K562 (cell line): Measurements from ENCODE around the gene HACD1. TPM values are rescaled to one million over a fixed set of nuclear protein-coding genes. Genes with fewer than 3 reads are reported as not detected.
A peak's percentile ranks its signal among the peaks of the same experiment; 100 is the strongest.

Experiments used
- ARID4B ChIP-seq: sonication (generic); formaldehyde crosslinking; IDR thresholded peaks from 2 replicates; pipeline ENCODE4 v1.8.0; 2022; ENCODE audit warnings: mild to moderate bottlenecking, missing genetic modification reagents
- FOXP4 ChIP-seq: sonication (generic); formaldehyde crosslinking; IDR thresholded peaks from 2 replicates; pipeline ENCODE4 v1.8.0; 2022; ENCODE audit warnings: mild to moderate bottlenecking, missing genetic modification reagents, borderline replicate concordance
- IFI16 ChIP-seq: fragments of 250-450 bp; sonication (Bioruptor Pico); IDR thresholded peaks from 2 replicates; pipeline ENCODE4 v2.1.2; 2022; ENCODE audit warnings: mild to moderate bottlenecking, inconsistent platforms
- JUNB ChIP-seq: fragments of 450-650 bp; formaldehyde crosslinking; conservative IDR thresholded peaks from 2 replicates; pipeline ENCODE4 v1.4.0; 2020; ENCODE audit warnings: mild to moderate bottlenecking
- KAT2B ChIP-seq: IDR thresholded peaks from one replicate; pipeline ENCODE4 v1.6.1; 2012; ENCODE audit warnings: low read depth, mild to moderate bottlenecking, control low read depth, inconsistent platforms, low read length, moderate library complexity
- LEF1 ChIP-seq: fragments of 450-650 bp; IDR thresholded peaks from 2 replicates; pipeline ENCODE4 v1.6.1; 2016; ENCODE audit warnings: mild to moderate bottlenecking
- MYBL2 ChIP-seq, 2 experiments: fragments of 450-650 bp in 1 of 2; sonication (generic) in 1 of 2; formaldehyde crosslinking in 1 of 2; IDR thresholded peaks; 2 replicates each; pipeline versions ENCODE4 v1.6.1 to v1.8.1; 2017 to 2022; ENCODE audit warnings: borderline replicate concordance in 1 of 2, inconsistent platforms in 1 of 2, low read depth in 1 of 2, mild to moderate bottlenecking in 1 of 2, missing genetic modification reagents in 1 of 2, moderate library complexity in 1 of 2
- POLR2G ChIP-seq: fragments of 200-400 bp; formaldehyde crosslinking; IDR thresholded peaks from 2 replicates; pipeline ENCODE4 v1.6.1; 2017; ENCODE audit warnings: low read depth, mild to moderate bottlenecking, antibody characterized with exemption, low read length, moderate library complexity
- USF2 ChIP-seq: sonication (generic); formaldehyde crosslinking; IDR thresholded peaks from 2 replicates; pipeline ENCODE4 v1.5.0; 2020; ENCODE audit warnings: missing genetic modification reagents
- ZNF384 ChIP-seq: IDR thresholded peaks from 2 replicates; pipeline ENCODE4 v1.6.1; 2012; ENCODE audit warnings: low read depth, low read length, improper control_type of control experiment
- ZNF407 ChIP-seq: fragments of 450-650 bp; IDR thresholded peaks from 2 replicates; pipeline ENCODE4 v1.6.1; 2016; ENCODE audit warnings: low read depth
- ZNF583 ChIP-seq: fragments of 250-450 bp; sonication (Bioruptor Pico); IDR thresholded peaks from 2 replicates; pipeline ENCODE4 v1.4.0; 2020
- polyA plus RNA-seq, 8 experiments: library from polyadenylated mRNA; depleted of rRNA in 4 of 8; stranded (reverse) in 5 of 8; unstranded in 3 of 8; fragments of >200 nt; fragmentation: Nextera tagmentation in 2 of 8; fragmentation: Illumina TruSeq in 1 of 8; extraction: Ambion mirVana in 2 of 8; extraction: Trizol in 1 of 8; gene quantifications; 2 replicates each; pipeline versions ENCODE4 v1.2.1 to v1.2.3, GENCODE V29; 2011 to 2014; ENCODE audit warnings: inconsistent platforms in 1 of 8, missing spikeins in 1 of 8
- total RNA-seq, 7 experiments: library from RNA; depleted of rRNA in 6 of 7; stranded (reverse); fragments of >200 nt in 6 of 7; fragmentation: Illumina TruSeq in 2 of 7; extraction: Trizol in 2 of 7; gene quantifications; 2 replicates each; pipeline versions ENCODE4 v1.2.1 to v1.2.3, GENCODE V29; 2011 to 2021; ENCODE audit warnings: low replicate concordance in 1 of 7

The HACD1 gene
- total and polyA plus RNA-seq, 9 of the 15 experiments (the other 6 are each of a cell fraction or from before 2014, with no cell fraction given), result 0.99 to 4.5 (median 2.4) TPM

GRCh38 chr10:17578603-17579002 is 38.6 kb downstream of the HACD1 start (continued):
- TF ChIP-seq ZNF407, result no peak
- peak; percentile 22; the same call in 1 of the 2 replicates for TF ChIP-seq MYBL2 (IDR thresholded peaks at IDR 0.05; ENCODE audit: low read depth)
- TF ChIP-seq MYBL2 (CRISPR knock-in tag; IDR thresholded peaks at IDR 0.05; ENCODE audit: borderline replicate concordance), result no peak
- no peak for TF ChIP-seq ZNF384
- TF ChIP-seq LEF1, result peak; percentile 65
- TF ChIP-seq USF2, result no peak
- TF ChIP-seq ARID4B (CRISPR knock-in tag), result no peak
- no peak for TF ChIP-seq IFI16 (CRISPR knock-in tag)
- no peak for TF ChIP-seq JUNB (CRISPR knock-in tag)
- TF ChIP-seq KAT2B, result no peak
- no peak for TF ChIP-seq POLR2G
- no peak for TF ChIP-seq FOXP4 (CRISPR knock-in tag)
- TF ChIP-seq ZNF583 (CRISPR knock-in tag), result no peak
